CD14-positive monocyte (primary cell): ENCODE data around the gene VCAN. TPM values are rescaled to one million over a fixed set of nuclear protein-coding genes. Genes with fewer than 3 reads are reported as not detected.

Experiments used
- DNase-seq, 3 donors: peaks; one replicate each; pipeline ENCODE4 v3.0.0-alpha.2; 2011 to 2022
- H2AFZ ChIP-seq: 2 replicates; pipeline ENCODE4 v1.6.0; 2012; ENCODE audit warnings: mild to moderate bottlenecking, low read depth, low read length, inconsistent platforms; ENCODE audit not compliant: insufficient read depth, poor library complexity, severe bottlenecking
- H3K27ac ChIP-seq, 2 donors: 1 replicate in 1 of 2; 2 replicates in 1 of 2; pipeline ENCODE4 v1.5.1; 2012 to 2013; ENCODE audit warnings: low read length in 2 of 2, control low read depth in 1 of 2, inconsistent platforms in 1 of 2, low read depth in 1 of 2, mild to moderate bottlenecking in 1 of 2
- H3K27me3 ChIP-seq, 2 donors: one replicate each; pipeline versions ENCODE4 v1.6.0 to v1.6.1; 2011 to 2013; ENCODE audit warnings: low read length in 2 of 2; ENCODE audit not compliant: control insufficient read depth in 2 of 2, insufficient read depth in 2 of 2
- H3K36me3 ChIP-seq, 2 donors: replicated peaks in 1 of 2; 1 replicate in 1 of 2; 2 replicates in 1 of 2; pipeline versions ENCODE4 v1.5.1 to v1.6.1; 2012 to 2013; ENCODE audit warnings: low read length in 2 of 2, control low read depth in 1 of 2, inconsistent platforms in 1 of 2, mild to moderate bottlenecking in 1 of 2; ENCODE audit not compliant: insufficient read depth in 2 of 2, control insufficient read depth in 1 of 2
- H3K4me1 ChIP-seq, 2 donors: 1 replicate in 1 of 2; 2 replicates in 1 of 2; pipeline versions ENCODE4 v1.5.1 to v1.6.1; 2012 to 2013; ENCODE audit warnings: low read length in 2 of 2, control low read depth in 1 of 2, inconsistent platforms in 1 of 2, mild to moderate bottlenecking in 1 of 2, moderate library complexity in 1 of 2; ENCODE audit not compliant: insufficient read depth in 2 of 2, control insufficient read depth in 1 of 2
- H3K4me2 ChIP-seq: replicated peaks from 2 replicates; pipeline ENCODE3; 2012; ENCODE audit warnings: low read length, moderate library complexity, mild to moderate bottlenecking; ENCODE audit not compliant: poor library complexity, severe bottlenecking; ENCODE audit errors: extremely low read depth
- H3K4me3 ChIP-seq, 3 experiments: fragments of 200-600 bp in 1 of 3; sonication (generic) in 1 of 3; replicated peaks in 1 of 3; 1 replicate in 2 of 3; 2 replicates in 1 of 3; pipeline ENCODE4 v1.5.1; 2011 to 2013; ENCODE audit warnings: low read length in 3 of 3, mild to moderate bottlenecking in 3 of 3, control low read depth in 2 of 3, low read depth in 2 of 3, inconsistent platforms in 1 of 3, moderate library complexity in 1 of 3
- H3K79me2 ChIP-seq: 2 replicates; pipeline ENCODE4 v1.6.0; 2012; ENCODE audit warnings: mild to moderate bottlenecking, control low read depth, inconsistent platforms, low read length, moderate library complexity; ENCODE audit not compliant: insufficient read depth
- H3K9ac ChIP-seq: 2 replicates; pipeline ENCODE4 v1.6.0; 2017; ENCODE audit warnings: low read length, mild to moderate bottlenecking; ENCODE audit not compliant: insufficient read depth, poor library complexity, severe bottlenecking
- H3K9me3 ChIP-seq, 2 donors: replicated peaks in 1 of 2; 1 replicate in 1 of 2; 2 replicates in 1 of 2; pipeline versions ENCODE4 v1.5.1 to v1.6.1; 2012 to 2013; ENCODE audit warnings: low read length in 2 of 2, control low read depth in 1 of 2; ENCODE audit not compliant: control insufficient read depth in 1 of 2, insufficient read depth in 1 of 2
- H4K20me1 ChIP-seq: 2 replicates; pipeline ENCODE4 v1.6.0; 2012; ENCODE audit warnings: mild to moderate bottlenecking, low read length, control low read depth, moderate library complexity; ENCODE audit not compliant: insufficient read depth
- H3K27ac Mint-ChIP-seq, 7 donors: one replicate each; pipeline ENCODE4 v1.8.0; 2020; ENCODE audit warnings: mild to moderate bottlenecking in 7 of 7, mixed read lengths in 7 of 7, moderate library complexity in 6 of 7, inconsistent platforms in 2 of 7
- H3K27me3 Mint-ChIP-seq, 3 donors: one replicate each; pipeline ENCODE4 v1.8.0; 2021 to 2022; ENCODE audit warnings: low read depth in 3 of 3, mild to moderate bottlenecking in 3 of 3, mixed read lengths in 3 of 3, moderate library complexity in 3 of 3, inconsistent platforms in 1 of 3
- H3K36me3 Mint-ChIP-seq, 2 donors: one replicate each; pipeline ENCODE4 v1.8.0; 2020; ENCODE audit warnings: mixed read lengths in 2 of 2, inconsistent platforms in 1 of 2, mild to moderate bottlenecking in 1 of 2
- H3K4me1 Mint-ChIP-seq: one replicate; pipeline ENCODE4 v1.8.0; 2020; ENCODE audit warnings: mild to moderate bottlenecking, mixed read lengths
- H3K4me3 Mint-ChIP-seq, 2 donors: one replicate each; pipeline ENCODE4 v1.8.0; 2020; ENCODE audit warnings: mild to moderate bottlenecking in 2 of 2, mixed read lengths in 2 of 2, moderate library complexity in 1 of 2
- H3K9me3 Mint-ChIP-seq, 7 donors: one replicate each; pipeline ENCODE4 v1.8.0; 2020 to 2022; ENCODE audit warnings: mixed read lengths in 7 of 7, mild to moderate bottlenecking in 6 of 7, moderate library complexity in 6 of 7, inconsistent platforms in 2 of 7
- WGBS: methylation state at CpG from one replicate; pipeline ENCODE4 v1.1.5; 2013; ENCODE audit warnings: missing lambda C conversion rate; ENCODE audit not compliant: insufficient coverage; 5-methylcytosine and 5-hydroxymethylcytosine counted together
- intact Hi-C, 2 donors: fragments of 100-400 bp; cut with micrococcal nuclease; formaldehyde crosslinking; loops; one replicate each; pipeline versions ENCODE4 v1.15.0 to v1.15.1; 2023
- polyA plus RNA-seq, 3 donors: library from polyadenylated mRNA; depleted of rRNA in 1 of 3; unstranded in 2 of 3; stranded (reverse) in 1 of 3; fragments of 300-500 nt in 2 of 3; fragments of >200 nt in 1 of 3; fragmentation: Illumina TruSeq in 2 of 3; gene quantifications; 1 replicate in 2 of 3; 2 replicates in 1 of 3; pipeline ENCODE4 v1.2.3, GENCODE V29; 2012 to 2021
- TF ChIP-seq, protein P1 (sequence below): fragments of 200-600 bp; IDR thresholded peaks from one replicate; pipeline ENCODE4 v1.8.0; 2022; ENCODE audit warnings: antibody characterized with exemption, mild to moderate bottlenecking

Gene VCAN
- polyA plus RNA-seq, 3 donors, result 417 to 844 (median 630) TPM

DNA sequence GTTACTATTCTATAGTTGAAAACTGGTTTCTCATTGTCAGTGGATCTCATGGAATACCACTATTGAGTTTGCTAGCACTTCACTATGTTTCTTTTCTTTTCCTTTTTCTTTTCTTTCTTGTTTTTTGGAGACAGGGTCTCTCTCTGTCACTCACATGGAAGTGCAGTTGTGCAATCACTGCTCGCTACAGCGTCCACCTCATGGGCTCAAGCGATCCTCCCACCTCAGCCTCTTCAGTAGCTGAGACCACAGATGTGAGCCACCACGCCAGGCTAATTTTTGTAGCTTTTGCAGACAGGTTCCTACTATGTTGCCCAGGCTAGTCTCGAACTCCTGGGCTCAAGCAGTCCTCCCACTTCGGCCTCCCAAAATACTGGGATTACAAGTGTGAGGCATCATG is 42.7 kb upstream of the VCAN start:
- H3K9me3 Mint-ChIP-seq, result peaks cover 6 to 23% (median 15%) of the 10 kb centered on the region in 7 donors
- Histone ChIP-seq H3K4me2 (no peak overlapping the region), H3K79me2 (no peaks in the 10 kb centered on the region), H3K9me3 (peaks cover 5 to 28% of the 10 kb centered on the region in 2 donors), H3K27me3 (no peaks in the 10 kb centered on the region), H3K27ac (peak overlapping the region in 1 of 2 donors; percentile 64), H2AFZ (no peak overlapping the region), H4K20me1 (no peaks in the 10 kb centered on the region), H3K4me3 (no peak overlapping the region), H3K36me3 (no peaks in the 10 kb centered on the region), H3K4me1 (peaks cover 15 to 25% of the 10 kb centered on the region in 2 donors), H3K9ac (no peak overlapping the region)
- peak overlapping the region in 5 of 7 donors; percentile 11 to 79 (median 40) for H3K27ac Mint-ChIP-seq
- intact Hi-C loops, result no loop called here
- peaks cover 7 to 10% of the 10 kb centered on the region in 2 donors for H3K36me3 Mint-ChIP-seq
- WGBS, result 77% methylated on average over 6 of the region's 6 CpGs
- no peak for DNase-seq
- no peaks in the 10 kb centered on the region for H3K27me3 Mint-ChIP-seq
- H3K4me3 Mint-ChIP-seq, result no peak overlapping the region
- TF ChIP-seq, protein P1, sequence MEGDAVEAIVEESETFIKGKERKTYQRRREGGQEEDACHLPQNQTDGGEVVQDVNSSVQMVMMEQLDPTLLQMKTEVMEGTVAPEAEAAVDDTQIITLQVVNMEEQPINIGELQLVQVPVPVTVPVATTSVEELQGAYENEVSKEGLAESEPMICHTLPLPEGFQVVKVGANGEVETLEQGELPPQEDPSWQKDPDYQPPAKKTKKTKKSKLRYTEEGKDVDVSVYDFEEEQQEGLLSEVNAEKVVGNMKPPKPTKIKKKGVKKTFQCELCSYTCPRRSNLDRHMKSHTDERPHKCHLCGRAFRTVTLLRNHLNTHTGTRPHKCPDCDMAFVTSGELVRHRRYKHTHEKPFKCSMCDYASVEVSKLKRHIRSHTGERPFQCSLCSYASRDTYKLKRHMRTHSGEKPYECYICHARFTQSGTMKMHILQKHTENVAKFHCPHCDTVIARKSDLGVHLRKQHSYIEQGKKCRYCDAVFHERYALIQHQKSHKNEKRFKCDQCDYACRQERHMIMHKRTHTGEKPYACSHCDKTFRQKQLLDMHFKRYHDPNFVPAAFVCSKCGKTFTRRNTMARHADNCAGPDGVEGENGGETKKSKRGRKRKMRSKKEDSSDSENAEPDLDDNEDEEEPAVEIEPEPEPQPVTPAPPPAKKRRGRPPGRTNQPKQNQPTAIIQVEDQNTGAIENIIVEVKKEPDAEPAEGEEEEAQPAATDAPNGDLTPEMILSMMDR, result no peak
- H3K4me1 Mint-ChIP-seq, result peaks cover 20% of the 10 kb centered on the region

DNA sequence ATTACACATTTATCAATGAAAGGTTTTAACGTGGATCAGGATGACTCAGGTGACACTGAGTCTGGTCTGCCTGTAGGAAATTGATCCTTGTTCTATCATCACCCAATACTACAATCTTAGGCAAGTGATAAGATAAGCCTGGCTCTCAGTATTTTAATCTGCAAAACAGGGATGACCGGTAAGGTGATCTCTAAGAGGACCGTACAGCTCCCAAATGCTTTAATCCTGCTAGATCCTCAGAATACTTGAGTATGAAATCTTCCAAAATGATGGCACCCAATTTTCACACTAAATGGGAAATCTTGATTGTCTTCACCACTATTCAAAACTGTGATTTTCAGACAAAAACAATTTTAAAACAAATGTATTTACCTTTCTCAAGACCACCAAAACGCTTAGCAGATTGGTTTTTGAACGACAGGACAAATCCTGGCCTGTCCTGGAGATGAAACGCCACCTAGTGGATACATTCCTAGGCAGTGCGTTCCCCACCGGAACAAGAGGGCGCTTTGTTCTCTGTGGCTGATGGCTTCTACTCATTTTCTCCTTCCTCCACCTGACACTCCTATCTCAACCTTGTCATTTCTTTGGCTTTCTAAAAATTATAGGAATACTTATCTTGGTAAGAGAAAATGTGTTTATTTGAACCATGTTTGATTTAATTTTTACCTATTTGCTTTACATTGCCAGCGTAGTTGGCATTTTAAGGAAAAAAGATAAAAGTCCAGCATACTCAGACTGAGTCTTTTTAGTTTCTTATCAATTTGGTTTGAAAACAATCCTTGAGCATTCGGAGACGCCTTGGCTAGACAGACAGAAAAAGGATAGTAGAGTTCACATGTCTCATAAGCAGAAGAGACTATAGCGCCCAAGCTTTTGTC is 41.2 kb upstream of the VCAN start:
- Histone ChIP-seq H3K4me1 (peaks cover 15 to 25% of the 10 kb centered on the region in 2 donors), H4K20me1 (no peaks in the 10 kb centered on the region), H3K4me3 (peak overlapping the region in 1 of 3 experiments; percentile 10), H3K79me2 (no peaks in the 10 kb centered on the region), H2AFZ (peak overlapping the region; percentile 39), H3K27me3 (no peaks in the 10 kb centered on the region), H3K36me3 (no peaks in the 10 kb centered on the region), H3K9me3 (peaks cover 5 to 25% of the 10 kb centered on the region in 2 donors), H3K9ac (no peak overlapping the region), H3K27ac (peak overlapping the region in 1 of 2 donors; percentile 64), H3K4me2 (peak overlapping the region; percentile 9)
- 16% methylated on average over 5 of the region's 13 CpGs for WGBS
- no peaks in the 10 kb centered on the region for H3K27me3 Mint-ChIP-seq
- peak; percentile 36 to 67 (median 63) for DNase-seq
- H3K36me3 Mint-ChIP-seq, result peaks cover 1 to 10% of the 10 kb centered on the region in 2 donors
- TF ChIP-seq, protein P1, result peak; percentile 85
- no peak overlapping the region for H3K4me3 Mint-ChIP-seq
- H3K9me3 Mint-ChIP-seq, result peaks cover 6 to 25% (median 13%) of the 10 kb centered on the region in 7 donors
- peaks cover 21% of the 10 kb centered on the region for H3K4me1 Mint-ChIP-seq
- intact Hi-C loops, result no loop called here
- peak overlapping the region in 3 of 7 donors; percentile 48 to 80 (median 66) for H3K27ac Mint-ChIP-seq
